HuH-7.5 (cell line): Measurements from ENCODE around the gene GDF10.

Experiments used
- DNase-seq: peaks from one replicate; pipeline ENCODE4 v3.0.0; 2011; ENCODE audit warnings: low spot score

The GDF10 gene

DNA sequence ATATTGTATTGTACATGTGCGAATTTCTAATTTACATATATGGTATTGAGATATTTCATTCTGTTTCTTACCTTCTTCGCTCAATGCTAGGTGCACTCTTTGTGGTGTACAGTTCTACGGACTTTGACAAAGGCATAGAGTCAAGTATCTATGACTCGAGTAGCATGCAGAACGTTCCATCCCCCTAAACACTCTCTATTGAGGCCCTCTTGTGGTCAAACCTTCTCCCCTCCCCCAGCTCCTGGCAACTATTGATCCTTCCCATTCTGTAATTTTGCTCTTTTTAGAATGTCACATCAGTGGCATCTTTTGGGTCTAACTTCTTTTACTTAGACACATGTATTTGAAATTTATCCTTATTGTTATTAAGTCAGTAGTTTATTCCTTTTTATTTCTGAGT, 30.7 kb upstream of the GDF10 start:
- no peak for DNase-seq

DNA sequence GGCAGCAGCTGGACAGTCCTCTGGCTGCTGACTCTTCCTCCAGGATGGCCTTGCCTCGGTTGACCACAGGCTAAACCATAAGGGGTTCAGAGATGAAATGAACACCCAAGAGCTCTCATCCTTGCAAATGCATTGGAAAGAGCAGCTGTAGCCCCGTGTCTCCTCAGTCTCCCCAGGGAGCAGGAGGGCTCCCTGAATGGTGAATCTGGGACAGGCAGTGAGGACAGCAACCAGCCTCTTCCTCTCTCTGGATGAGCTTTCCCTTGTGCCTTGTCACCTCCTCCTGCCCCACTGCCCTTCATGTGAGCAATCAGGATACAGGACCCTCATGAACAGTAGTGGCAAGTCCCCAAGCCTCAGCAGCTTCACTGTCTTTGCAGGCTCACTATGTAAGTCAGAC, 23.9 kb upstream of the GDF10 start:
- no peak for DNase-seq

DNA sequence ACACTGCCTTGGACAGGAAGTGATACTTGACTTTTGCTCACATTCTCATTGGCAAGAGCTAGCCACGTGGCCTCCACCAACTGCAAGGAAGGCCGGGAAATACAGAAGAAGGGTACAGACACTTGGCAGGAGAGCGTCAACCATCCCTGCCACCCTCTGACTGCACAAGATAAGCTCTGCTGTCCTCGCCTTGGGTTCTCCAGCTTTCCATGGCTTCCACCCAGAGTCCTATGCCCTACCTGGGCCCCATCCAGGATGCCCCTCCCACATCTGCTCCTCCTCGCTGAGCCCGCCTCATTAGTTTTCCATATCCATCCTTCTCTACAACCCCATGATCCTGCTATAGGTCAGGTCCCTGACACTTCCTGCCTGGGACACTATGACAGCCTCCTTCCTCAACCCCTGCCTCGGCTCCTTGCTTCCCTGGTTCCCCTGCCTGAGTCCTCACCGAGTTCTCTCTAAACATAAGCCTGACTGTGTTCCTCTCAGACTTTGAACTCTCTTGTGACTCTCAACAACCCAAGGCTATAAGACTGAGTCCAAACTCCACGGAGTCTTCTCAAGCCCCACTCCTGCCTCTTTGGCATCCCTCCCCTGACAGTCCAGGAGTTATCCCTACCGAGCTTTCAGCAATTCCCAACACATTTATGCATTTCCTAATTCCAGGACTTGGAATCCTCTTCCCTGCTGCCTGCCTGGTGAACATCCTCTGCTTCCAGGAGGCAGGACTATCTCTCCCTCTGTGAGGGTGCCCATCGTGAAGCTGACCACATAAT, 23.2 kb upstream of the GDF10 start:
- no peak for DNase-seq

DNA sequence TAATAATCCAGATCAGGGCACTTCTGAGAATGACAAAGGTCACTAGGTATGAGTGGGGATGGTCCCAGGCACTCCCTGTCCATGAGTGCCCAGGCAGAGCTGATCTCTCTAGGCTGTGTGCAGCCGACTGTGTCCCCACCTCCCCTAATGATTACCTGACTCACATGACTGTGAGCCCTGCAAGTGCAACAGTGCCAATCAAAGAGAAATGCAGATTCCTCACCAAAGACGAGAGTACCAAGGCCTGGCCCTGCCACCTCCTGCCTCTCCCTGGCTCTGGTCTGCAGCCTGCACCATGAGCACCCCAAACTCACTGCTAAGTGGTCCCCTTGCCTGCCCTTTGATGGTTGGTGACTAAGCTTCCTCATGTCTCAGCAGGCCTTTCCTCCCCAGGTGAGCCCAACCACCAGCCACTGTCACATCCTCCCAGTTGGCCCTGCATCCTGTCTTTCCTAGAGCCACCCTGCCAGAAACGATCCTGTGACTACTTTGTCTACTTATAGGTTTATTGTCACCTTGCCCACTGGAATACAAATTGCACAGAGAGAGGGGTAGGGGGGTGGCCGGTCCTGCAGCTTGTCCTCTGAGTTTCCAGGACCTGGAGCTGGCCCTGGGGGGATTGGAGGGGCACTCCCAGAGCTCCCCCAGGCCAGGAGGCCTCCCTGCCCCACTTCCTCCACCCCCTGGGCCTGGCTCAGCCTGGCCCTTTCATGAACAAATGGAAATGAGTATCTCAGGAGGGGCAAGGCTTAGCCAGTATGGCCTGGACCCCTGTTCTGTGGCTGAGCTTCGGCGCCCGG, 22.4 kb upstream of the GDF10 start:
- DNase-seq = no peak

DNA sequence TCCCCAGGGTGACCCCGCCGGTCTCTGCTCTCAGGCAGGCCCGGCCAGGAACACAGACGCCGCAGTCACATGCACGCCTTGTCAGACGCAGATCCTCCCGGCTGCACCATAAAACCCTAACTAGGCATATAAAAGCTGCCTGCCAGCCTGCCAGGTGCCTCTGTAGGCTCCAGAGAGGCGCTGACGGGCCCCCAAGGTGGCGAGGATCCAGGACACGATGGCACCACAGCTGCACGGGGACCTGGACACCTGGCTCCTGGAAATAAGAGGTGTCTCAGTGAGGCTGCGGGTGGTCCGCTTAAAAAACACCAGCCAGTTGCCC, 21.9 kb upstream of the GDF10 start:
- DNase-seq = no peak

DNA sequence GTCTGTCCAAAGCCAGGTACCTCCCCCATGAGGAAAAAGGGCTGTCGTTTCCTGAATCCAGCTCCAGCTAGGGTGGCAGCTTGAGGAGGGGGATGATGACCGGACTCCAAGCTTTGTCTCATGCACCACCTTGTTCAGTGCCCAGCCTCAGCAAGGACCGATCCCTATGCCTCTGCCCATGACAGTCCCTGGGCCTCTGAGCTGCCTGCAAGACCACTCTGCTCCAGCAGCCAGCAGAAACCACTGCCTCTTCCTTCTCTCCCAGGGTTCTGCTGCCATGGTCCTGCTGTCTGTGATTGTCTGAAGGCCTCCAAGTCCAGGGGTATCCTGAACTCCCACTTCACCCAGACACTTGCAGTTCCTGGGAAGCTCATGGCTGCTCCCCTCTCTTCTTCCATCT, 21.3 kb upstream of the GDF10 start:
- no peak for DNase-seq

DNA sequence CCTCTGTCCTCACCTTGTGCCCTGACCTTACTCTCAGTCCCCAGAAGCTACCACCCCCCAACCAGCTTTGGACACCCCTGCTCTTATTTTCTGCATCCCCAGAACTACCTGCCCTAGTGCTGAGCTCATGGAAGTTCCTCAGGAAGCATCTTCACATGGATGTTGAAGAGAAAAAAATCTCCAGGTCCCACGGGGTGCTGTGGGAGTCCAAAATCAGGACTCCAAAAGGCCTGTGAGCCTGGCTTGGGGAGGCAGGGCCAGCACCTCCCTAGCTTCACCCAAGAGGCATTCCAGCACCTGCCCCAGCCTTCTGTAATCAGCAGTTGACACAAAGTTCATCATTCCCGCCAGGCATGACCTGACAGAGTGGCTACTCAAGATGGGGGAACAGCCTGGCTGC, 20.7 kb upstream of the GDF10 start:
- DNase-seq = no peak

DNA sequence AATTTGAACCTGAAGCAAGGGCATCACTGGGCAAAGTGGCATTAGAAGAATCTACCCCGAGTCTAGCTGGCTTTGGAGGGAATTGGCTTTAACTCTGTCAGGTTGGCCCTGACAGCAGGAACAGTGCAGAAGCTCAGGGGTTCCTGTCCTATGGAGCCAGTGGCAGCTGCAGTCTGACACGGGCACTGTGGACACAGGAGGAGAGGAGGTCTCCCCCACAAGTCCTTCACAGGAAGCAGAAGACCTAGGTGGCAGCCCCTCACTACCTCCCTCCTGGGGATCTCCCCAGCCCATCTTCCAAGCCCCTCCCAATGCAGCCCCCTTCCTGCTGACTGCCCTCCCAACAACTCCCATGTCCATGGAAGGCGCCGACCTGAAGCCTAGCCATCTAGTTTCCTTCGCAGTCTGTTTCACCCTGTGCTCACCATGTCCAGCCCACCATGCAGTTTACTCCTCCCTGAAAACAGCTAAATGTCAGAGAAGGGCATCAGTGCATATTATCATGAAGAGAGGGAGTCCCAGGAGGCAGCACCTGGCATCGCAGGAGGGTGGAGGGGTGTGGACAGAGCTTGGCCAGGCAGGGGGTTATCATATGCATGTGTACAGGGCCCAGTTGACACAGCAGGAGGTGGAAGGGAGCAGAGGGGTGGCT, 17.9 kb upstream of the GDF10 start:
- DNase-seq = no peak

DNA sequence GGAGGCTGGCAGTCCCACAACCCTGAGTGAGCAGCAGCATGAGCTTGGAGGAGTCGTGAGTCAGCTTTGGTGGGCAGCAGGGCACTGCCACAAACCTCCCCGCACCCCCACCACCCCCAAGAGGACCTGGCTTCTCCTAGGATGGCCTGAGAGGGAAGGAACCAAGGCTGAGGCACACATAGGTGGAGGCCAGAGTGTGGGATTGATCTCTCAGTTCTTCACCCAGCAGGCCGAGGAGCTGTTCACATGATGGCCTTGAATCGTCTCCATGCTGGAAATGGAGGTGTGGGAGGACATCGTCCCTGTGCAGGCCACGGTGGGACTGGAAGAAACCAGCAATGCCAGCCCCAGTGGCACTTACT, 17.4 kb upstream of the GDF10 start:
- no peak for DNase-seq

DNA sequence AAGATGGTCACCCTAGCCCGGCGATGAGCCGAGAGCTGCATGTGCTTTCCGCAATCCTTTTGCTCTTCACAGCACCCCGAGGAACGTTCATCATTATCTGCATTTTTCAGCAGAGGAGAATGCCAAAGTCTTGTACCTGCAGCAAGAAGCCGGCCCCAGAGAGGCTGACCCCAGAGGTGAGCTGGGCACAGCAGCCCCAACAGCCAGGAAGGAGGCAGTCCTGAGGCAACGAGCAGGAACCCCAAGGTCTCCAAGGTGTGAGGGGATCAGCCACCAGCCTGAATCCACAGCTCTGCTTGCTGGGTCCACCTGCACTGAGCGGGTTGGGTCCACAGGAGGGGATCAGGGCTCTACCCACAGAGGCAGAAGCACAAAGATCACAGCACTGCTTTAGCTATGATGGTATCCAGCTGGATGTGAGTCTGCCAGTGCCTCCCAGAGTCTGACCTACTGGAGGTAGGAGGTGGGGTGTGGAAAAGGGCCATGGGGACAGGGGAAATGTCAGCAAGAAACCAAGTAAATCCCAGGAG, 16.8 kb upstream of the GDF10 start:
- no peak for DNase-seq

DNA sequence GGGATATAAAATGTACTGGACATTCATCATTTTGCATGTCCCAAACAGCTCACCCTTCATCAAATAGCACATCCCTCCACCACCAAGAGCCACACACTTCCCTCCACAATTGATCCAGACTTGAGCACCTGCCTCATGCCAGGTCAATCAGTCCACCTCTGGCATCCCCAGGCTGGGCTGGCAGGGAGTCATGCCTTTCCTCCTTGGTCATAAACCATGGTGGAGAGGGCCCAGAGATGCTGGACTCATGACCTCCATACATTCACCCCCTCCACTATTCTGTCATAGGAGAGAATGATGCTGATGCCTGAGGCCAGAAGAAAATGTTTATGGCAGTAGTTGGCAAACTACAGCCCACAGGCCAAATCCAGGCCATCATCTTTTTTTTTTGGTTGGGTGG, 16.1 kb upstream of the GDF10 start:
- no peak for DNase-seq

DNA sequence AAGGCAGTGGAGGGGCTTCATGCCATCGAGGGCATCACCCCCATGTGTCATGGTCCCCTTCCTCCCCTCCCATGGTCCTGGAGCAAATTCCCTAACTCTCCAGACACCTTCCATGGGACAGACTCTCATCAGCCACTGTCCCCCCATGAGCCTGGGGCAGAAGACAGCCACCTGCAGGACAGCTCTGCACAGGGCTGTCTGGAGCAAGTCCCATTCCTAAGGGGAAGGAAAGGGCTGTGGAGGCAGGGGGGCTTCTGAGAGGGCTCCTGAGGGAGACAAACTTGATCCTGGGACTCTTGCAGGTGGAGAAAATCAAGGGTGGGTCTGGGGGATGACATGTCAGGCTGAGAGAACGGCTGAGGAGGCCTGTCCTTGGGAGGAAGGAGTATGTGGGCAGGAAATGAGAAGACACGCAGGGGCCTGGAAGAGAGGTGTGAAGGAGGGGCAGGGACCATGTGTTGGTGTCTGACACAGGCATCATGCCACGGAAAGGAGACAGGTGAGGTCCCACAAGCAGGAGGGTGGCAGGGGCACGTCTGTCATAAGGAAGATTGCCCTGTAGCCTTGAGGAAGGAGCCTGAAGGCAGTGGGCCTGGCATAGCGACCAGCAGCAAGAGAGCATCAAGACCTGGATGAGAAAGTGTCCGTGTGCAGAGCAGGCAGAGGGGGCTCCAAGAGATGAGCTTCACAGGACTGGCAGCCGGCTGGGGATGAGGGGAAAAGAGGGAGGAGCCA, 14.4 kb upstream of the GDF10 start:
- no peak for DNase-seq

DNA sequence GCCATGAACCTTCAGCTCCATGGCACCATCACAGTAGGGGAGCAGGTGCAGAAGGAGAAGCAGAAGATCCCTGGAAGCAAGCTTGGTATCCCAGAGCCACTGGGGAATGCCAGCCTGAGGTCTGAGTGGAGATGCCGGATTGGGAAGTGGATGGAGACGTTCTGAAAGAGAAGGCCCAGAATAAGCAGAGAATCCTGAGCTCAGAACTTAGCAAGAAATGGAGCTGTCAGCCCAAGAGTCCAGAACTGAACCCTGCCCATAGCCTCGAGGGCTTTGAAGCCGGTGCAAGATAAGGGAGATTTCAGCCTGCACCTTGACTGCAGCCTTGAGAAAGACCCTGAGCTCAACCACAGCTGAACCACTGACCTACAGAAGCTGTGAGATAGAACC, 13.9 kb upstream of the GDF10 start:
- no peak for DNase-seq

DNA sequence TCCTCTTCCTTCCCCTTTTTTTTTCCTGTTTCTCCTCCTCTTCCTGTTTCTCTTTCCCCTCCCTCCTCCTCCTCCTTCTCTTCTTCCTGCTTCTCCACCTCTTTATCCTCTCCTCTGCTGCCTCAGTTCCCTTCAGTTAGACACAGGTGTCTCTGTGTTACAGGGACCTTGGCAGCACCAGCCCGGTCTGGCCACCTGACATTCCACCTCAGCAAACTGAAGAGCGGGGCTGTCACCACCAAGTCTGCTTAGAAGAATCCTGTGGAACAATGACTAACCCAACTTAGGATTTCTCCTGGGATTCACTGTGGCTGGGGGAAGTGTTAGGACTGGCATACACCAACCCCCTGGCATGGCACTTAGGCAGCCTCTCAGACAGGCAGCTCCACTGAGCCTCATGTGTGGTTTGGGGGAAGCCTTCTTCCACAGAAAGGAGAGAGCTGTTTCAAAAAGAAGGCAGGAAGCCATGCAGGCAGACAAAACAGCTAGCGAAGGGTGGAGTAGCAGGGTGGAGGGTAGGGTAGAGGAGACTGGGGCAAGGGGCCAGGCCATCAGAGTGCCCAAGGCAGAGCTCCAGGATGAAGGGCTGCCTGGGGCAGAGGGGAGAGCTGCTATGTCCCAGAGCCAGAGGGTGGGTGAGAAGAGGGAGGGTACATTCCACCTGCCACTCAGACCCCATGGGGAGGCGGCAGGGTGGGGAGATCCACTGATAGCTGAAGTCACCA, 13.2 kb upstream of the GDF10 start:
- DNase-seq = no peak

DNA sequence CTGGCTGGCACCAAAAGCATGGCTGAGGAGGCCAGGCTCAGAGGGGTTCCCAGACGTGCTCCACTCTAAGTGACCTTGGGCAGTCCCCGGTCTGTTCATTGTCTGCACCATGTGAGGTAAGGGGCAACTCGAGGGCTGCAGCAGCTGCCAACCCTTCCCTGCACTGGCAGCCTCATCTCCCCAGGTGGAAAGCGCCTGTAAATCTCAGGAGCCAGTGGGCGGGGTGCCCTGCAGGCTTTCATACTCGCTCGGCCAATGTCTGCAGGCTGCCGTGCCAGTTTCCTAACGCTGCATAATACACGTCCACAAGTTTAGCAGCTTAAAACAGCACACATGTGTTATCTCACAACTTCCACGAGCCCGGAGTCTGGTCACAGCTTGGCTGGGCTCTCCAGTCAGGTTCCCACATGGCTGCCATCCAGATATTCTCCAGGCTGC, 12.6 kb upstream of the GDF10 start:
- DNase-seq = no peak

DNA sequence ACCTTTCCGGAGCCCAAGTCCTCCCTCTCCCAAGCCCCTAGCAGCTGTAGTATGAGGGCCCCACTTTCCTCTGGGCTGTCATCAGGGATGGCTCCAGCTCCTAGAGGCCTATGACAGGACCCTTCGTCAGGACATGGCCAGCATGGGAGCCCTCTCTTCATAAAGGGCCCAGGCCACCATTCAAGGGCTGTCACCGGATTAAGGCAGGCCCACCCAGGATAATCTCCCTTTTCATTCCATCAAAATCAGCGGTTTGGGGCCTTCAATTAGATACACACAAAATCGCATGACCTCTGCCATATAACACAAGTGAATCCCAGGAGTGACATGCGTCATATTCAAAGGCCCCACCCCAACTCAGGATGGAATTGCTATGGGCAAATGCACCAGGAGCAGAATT, 12.2 kb upstream of the GDF10 start:
- DNase-seq = no peak

DNA sequence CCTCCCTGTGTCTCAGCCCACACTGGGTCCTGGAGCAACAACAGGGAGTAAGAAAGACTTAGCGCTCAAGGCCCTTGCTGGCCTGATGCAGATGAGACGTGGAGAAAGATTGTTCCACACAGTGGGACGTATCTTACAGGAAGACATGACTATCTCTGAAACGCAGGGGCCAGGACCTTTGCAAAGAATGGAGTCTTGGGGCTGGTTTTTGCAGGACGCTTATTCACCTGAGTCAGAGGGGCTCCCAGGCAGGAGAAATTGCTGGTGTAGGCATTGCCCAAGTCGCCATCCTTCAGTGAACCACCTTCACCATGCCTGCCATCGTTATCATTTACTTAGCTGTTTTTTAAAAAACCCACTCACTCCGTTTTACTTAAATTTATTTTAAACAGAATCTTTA, 11.8 kb upstream of the GDF10 start:
- DNase-seq = no peak

DNA sequence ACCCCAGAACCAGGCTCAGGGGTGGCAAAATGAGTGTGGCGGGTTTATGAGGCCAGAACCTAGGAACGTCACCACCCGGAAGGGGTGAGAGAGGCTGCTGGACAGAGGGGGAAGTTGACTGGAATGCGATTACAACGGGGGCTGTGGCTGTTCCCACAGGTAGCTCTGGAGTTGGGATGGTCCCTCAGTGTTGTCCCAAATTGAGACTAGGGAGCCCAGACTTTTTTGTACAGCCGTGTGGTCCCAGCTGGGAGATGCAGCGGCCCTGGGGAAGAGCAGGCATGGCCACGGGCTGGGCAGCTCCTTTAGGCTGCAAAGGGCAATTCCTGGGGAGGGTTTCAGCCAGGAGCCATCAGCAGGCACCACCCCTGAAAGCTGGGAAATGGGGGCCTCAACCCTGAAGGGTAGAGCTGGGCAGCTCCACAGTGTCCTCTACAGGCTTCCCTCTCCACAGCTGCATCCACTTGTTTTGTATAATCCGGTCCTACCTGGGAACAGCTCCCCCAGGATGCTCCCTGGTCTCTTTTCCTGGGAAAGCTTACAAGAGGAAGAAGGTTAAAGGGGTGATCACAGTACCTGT, 11.0 kb upstream of the GDF10 start:
- no peak for DNase-seq

DNA sequence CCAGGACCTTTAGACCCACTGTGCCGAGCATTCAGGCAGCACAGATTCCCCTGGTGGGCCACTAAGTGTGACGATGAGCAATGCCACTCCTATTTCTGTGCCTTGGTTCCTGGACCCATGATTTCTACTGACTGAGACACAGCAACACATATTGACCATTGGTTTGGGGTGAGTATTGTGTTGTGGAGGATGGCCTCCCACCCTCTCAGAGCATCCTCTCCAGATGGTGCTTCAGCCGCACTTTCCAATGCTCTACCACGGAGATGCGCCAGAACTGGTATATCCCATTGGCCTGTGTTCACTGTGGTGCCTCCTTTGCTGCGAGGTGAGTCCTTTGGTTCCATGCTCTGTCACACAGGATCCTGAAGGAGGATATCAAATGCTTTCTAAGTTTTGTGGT, 10.1 kb upstream of the GDF10 start:
- DNase-seq = no peak

DNA sequence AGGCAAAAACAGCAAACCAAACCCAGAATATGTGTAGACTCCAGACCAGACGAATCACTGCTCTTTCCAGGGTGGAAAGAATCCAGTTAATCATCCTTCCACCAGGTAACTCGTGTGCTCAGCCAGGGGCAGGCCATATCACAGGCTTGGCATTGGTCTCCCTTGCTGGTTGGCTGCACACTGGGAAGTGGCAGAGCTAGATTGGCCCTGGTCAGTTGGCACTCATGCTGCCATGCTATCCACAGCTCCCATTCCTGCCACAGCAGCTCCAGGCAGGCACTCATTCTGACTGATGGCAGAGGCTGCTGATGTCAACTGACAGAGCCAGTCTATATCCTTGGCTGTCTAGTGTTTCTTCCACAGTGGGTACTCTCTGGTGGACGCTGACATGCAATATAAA, 9.7 kb upstream of the GDF10 start:
- no peak for DNase-seq

DNA sequence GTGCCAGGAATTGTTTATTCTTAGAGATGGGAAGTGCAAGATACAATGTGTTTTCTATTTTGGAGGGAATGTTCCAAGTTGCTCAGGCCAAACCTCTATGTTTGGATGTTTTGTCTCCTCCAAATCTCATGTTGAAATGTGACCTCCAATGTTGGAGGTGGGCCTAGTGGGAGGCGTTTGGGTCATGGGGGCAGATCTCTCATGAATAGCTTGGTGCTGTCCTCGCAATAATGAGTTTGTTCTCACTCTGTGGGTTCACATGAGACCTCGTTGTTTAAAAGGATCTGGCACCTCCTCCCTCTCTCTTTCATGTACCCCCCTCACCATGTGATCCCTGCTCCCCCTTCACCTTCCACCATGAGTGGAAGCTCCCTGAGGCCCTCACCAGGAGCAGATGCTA, 8.3 kb upstream of the GDF10 start:
- DNase-seq = no peak
